Psoas muscle (tissue), 8 donors: ENCODE results near the gene P4HA2. TPM values are rescaled to one million over a fixed set of nuclear protein-coding genes. Genes with fewer than 3 reads are reported as not detected.

Source experiments
- ATAC-seq, 4 donors: fragments of 200-7000 bp; cut with Tn5 transposase; one replicate each; pipeline ENCODE4 v1.9.1; 2020; ENCODE audit warnings: moderate library complexity in 3 of 4, mild to moderate bottlenecking in 2 of 4
- DNase-seq, 2 donors: peaks; one replicate each; pipeline ENCODE4 v3.0.0-alpha.2; 2020
- H3K27ac ChIP-seq: fragments of 200-600 bp; one replicate; pipeline ENCODE4 v1.8.0; 2022
- H3K27me3 ChIP-seq, 3 donors: fragments of 200-600 bp in 1 of 3; one replicate each; pipeline versions ENCODE4 v1.6.1 to v1.8.0; 2013 to 2022; ENCODE audit warnings: low read length in 2 of 3, mild to moderate bottlenecking in 2 of 3, moderate library complexity in 1 of 3; ENCODE audit not compliant: insufficient read depth in 3 of 3
- H3K36me3 ChIP-seq, 2 donors: fragments of 200-600 bp in 1 of 2; one replicate each; pipeline versions ENCODE4 v1.6.1 to v1.8.0; 2013 to 2022; ENCODE audit warnings: low read depth in 1 of 2, mild to moderate bottlenecking in 1 of 2, moderate library complexity in 1 of 2; ENCODE audit not compliant: insufficient read depth in 1 of 2
- H3K4me1 ChIP-seq: fragments of 200-600 bp; one replicate; pipeline ENCODE4 v1.8.0; 2022
- H3K4me3 ChIP-seq: fragments of 200-600 bp; one replicate; pipeline ENCODE4 v1.8.0; 2022; ENCODE audit warnings: mild to moderate bottlenecking
- H3K9me3 ChIP-seq: fragments of 200-600 bp; one replicate; pipeline ENCODE4 v1.8.0; 2022
- WGBS, 3 donors: extraction: QIAGEN DNeasy Blood & Tissue Kit; methylation state at CpG; one replicate each; pipeline versions ENCODE4 v1.1.6 to v1.1.7; 2013; 5-methylcytosine and 5-hydroxymethylcytosine counted together
- intact Hi-C, 2 donors: fragments of 100-400 bp; cut with DNase I; formaldehyde crosslinking; loops; one replicate each; pipeline versions ENCODE4 v1.11.0 to v1.14.2; 2022
- polyA plus RNA-seq, 3 donors: library from polyadenylated mRNA; stranded (reverse); fragments of 200-250 nt; gene quantifications; one replicate each; pipeline ENCODE4 v1.2.3, GENCODE V29; 2013
- total RNA-seq, 4 donors: library from RNA; stranded (reverse); fragmentation: NEBNext Ultra II Directional in 2 of 4; extraction: Animal tissue kit (Norgen Biotek cat#: 25700) in 2 of 4; gene quantifications; one replicate each; pipeline versions ENCODE4 v1.2.1 to v1.2.4, GENCODE V29; 2021 to 2023
- TF ChIP-seq, protein P1 (sequence below): fragments of 200-600 bp; IDR thresholded peaks from one replicate; pipeline ENCODE4 v1.8.0; 2022; ENCODE audit warnings: antibody characterized with exemption
- donor health status: healthy with polysubstance abuse.
- donor health status: DM: no; HTN: no; CAD: no; lungs with moderate emphysema.
- donor health status: Bipolar disorder and iron deficiency.
- donor health status: healthy.
- donor health status: DM: yes; HTN: yes; CAD: no.
- donor health status: DM: no; HTN: no; CAD: no.
- donor health status: DM: no; HTN: no; CAD: no.
- donor health status: DM: yes; HTN: yes; CAD: no.

Gene P4HA2
- total and polyA plus RNA-seq, 7 donors = 10.2 to 21.6 (median 13.7) TPM

- intact Hi-C loops = no loop called here
- TF ChIP-seq, protein P1, sequence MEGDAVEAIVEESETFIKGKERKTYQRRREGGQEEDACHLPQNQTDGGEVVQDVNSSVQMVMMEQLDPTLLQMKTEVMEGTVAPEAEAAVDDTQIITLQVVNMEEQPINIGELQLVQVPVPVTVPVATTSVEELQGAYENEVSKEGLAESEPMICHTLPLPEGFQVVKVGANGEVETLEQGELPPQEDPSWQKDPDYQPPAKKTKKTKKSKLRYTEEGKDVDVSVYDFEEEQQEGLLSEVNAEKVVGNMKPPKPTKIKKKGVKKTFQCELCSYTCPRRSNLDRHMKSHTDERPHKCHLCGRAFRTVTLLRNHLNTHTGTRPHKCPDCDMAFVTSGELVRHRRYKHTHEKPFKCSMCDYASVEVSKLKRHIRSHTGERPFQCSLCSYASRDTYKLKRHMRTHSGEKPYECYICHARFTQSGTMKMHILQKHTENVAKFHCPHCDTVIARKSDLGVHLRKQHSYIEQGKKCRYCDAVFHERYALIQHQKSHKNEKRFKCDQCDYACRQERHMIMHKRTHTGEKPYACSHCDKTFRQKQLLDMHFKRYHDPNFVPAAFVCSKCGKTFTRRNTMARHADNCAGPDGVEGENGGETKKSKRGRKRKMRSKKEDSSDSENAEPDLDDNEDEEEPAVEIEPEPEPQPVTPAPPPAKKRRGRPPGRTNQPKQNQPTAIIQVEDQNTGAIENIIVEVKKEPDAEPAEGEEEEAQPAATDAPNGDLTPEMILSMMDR = no peak
Measured at GRCh38 chr5:132232465-132232864, 4.8 kb upstream of the P4HA2 start.

DNA sequence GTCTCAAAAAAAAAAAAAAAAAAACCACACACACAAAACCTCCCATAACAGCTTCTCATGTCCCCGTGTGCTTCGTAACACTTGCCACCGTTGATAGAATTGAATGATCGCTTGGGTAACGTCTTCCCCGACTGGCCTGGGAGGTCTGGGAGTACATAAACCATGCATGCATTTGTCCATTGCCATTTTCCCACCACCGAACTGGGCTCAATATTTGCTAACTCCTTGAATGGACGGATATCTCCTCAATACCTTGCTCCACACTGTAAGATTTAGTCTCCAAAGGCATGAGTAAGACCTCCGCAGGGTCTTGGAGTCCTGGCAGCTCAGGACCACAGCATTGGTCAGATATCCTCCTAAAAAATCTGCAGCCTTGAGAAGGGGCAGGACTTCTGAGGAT lies 3.2 kb upstream of the P4HA2 start:
- no peaks in the 10 kb centered on the region for H3K36me3 ChIP-seq
- WGBS, 3 donors = 92 to 98% (median 97%) methylated on average over 9 of the region's 9 CpGs
- no peaks in the 10 kb centered on the region for H3K27me3 ChIP-seq
- intact Hi-C loops = no loop called here
- TF ChIP-seq, protein P1 = no peak
- H3K4me3 ChIP-seq = no peak overlapping the region
- no peaks in the 10 kb centered on the region for H3K9me3 ChIP-seq
- no peak overlapping the region for H3K27ac ChIP-seq
- ATAC-seq (no peak), DNase-seq (no peak)
- peaks cover 13% of the 10 kb centered on the region for H3K4me1 ChIP-seq

More at GRCh38 chr5:132232465-132232864, 4.8 kb upstream of the P4HA2 start:
- Histone ChIP-seq H3K36me3 (no peaks in the 10 kb centered on the region), H3K27me3 (no peaks in the 10 kb centered on the region), H3K4me3 (no peak overlapping the region), H3K27ac (no peak overlapping the region), H3K9me3 (no peaks in the 10 kb centered on the region), H3K4me1 (no peaks in the 10 kb centered on the region)
- no peak for DNase-seq
- WGBS, 3 donors = 84 to 87% (median 86%) methylated on average over 3 of the region's 3 CpGs
- no peak for ATAC-seq

DNA sequence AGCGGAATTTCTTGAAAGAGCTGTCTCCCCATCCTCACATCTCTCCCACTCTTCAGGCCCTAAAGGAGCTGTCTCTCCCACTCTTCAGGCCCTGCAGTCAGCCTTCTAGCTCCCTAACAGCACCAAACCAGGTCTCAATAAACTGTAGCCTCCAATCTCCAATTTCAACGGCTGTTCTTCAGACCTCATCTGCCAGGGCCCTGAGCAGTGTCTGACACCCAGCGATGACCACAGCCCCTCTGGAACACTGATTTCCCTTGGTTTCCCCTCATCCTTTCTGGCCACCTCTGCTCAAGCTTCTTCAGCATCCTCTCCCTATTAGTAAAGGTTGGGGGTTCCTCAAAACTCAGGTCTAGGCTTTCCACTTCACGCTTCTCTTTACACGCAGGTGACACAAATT lies 1.6 kb upstream of the P4HA2 start:
- Histone ChIP-seq H3K4me3 (no peak overlapping the region), H3K9me3 (no peaks in the 10 kb centered on the region), H3K4me1 (peaks cover 29% of the 10 kb centered on the region), H3K27me3 (no peaks in the 10 kb centered on the region), H3K27ac (peak overlapping the region; percentile 47), H3K36me3 (no peaks in the 10 kb centered on the region)
- no peak for ATAC-seq
- TF ChIP-seq, protein P1 = no peak
- intact Hi-C loops = no loop called here
- WGBS, 3 donors = 94 to 95% (median 95%) methylated on average over 5 of the region's 5 CpGs
- DNase-seq = no peak

- no peaks in the 10 kb centered on the region for H3K9me3 ChIP-seq
- H3K27me3 ChIP-seq = no peaks in the 10 kb centered on the region
- ATAC-seq (no peak), DNase-seq (peak in 1 of 2 donors; percentile 30)
- 49 to 65% (median 58%) methylated on average over 26 to 27 of the region's 27 CpGs for WGBS, 3 donors
- peaks cover 37% of the 10 kb centered on the region for H3K4me1 ChIP-seq
- H3K27ac ChIP-seq = peak overlapping the region; percentile 87
- H3K36me3 ChIP-seq = no peaks in the 10 kb centered on the region
- H3K4me3 ChIP-seq = peak overlapping the region; percentile 93
- intact Hi-C loops = no loop called here
- TF ChIP-seq, protein P1 = no peak
Measured at GRCh38 chr5:132228241-132229035, 785 bp upstream of the P4HA2 start.

GRCh38 chr5:132227235-132227484 lies 493 bp downstream of the P4HA2 start:
- WGBS, 3 donors = 1% methylated on average over 11 to 13 of the region's 13 CpGs
- DNase-seq (no peak), ATAC-seq (no peak)
- H3K4me1 ChIP-seq = peaks cover 43% of the 10 kb centered on the region
- intact Hi-C loops = no loop called here
- H3K36me3 ChIP-seq = no peaks in the 10 kb centered on the region
- TF ChIP-seq, protein P1 = no peak
- no peaks in the 10 kb centered on the region for H3K27me3 ChIP-seq
- no peaks in the 10 kb centered on the region for H3K9me3 ChIP-seq
- peak overlapping the region; percentile 87 for H3K27ac ChIP-seq
- H3K4me3 ChIP-seq = peak overlapping the region; percentile 93
